HEK293T (cell line): Measurements from ENCODE around the gene ATP2B2.

ENCODE experiments used
- BHLHE40 ChIP-seq: fragments of 450-650 bp; IDR thresholded peaks from 2 replicates; pipeline ENCODE4 v1.6.1; 2016; ENCODE audit warnings: mild to moderate bottlenecking, moderate library complexity, borderline replicate concordance
- CTBP1 ChIP-seq: fragments of 450-650 bp; IDR thresholded peaks from 2 replicates; pipeline ENCODE4 v1.6.1; 2016; ENCODE audit warnings: borderline replicate concordance
- FOXA1 ChIP-seq: fragments of 450-650 bp; IDR thresholded peaks from 2 replicates; pipeline ENCODE4 v1.6.1; 2016; ENCODE audit warnings: mild to moderate bottlenecking
- LEF1 ChIP-seq: fragments of 450-650 bp; IDR thresholded peaks from 2 replicates; pipeline ENCODE4 v1.6.1; 2017; ENCODE audit warnings: mild to moderate bottlenecking, borderline replicate concordance
- SP1 ChIP-seq: fragments of 450-650 bp; IDR thresholded peaks from 2 replicates; pipeline ENCODE4 v1.6.1; 2017
- SUZ12 ChIP-seq: fragments of 450-650 bp; IDR thresholded peaks from 2 replicates; pipeline ENCODE4 v1.6.1; 2016; ENCODE audit warnings: mild to moderate bottlenecking
- TARDBP ChIP-seq: fragments of 450-650 bp; IDR thresholded peaks from 2 replicates; pipeline ENCODE4 v1.6.1; 2016

DNA sequence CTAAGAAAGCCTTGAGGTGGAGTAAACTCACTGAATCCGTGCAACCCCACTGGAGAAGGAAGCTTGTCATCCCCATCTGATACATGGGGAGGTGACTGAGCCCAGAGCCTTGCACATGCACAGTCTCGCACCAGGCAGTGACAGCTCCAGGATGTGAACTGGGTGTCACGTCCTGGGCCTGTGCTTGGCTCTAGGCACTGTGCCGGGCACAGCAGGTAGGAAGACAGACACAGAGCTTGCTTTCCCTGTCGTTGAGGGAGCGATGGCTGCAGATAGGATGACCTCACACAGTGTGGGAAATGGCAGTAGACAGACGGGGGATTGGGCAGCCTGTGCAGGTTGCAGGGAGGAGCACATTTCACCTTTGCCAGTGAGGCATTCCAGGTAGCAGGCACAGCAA, 12.2 kb upstream of the ATP2B2 start:
- no peak for TF ChIP-seq BHLHE40
- TF ChIP-seq SP1 = no peak
- no peak for TF ChIP-seq LEF1
- no peak for TF ChIP-seq CTBP1
- no peak for TF ChIP-seq FOXA1
- TF ChIP-seq TARDBP = no peak
- no peak for TF ChIP-seq SUZ12
